BLaER1 (cell line): ENCODE measurements around the gene TOLLIP.

Source experiments
- H3K27ac ChIP-seq: shearing (Covaris generic); formaldehyde crosslinking; 2 replicates; pipeline ENCODE4 v1.8.1; 2022
- H3K27me3 ChIP-seq: shearing (Covaris generic); formaldehyde crosslinking; 2 replicates; pipeline ENCODE4 v1.8.1; 2022
- H3K36me3 ChIP-seq: shearing (Covaris generic); formaldehyde crosslinking; 2 replicates; pipeline ENCODE4 v1.8.1; 2022
- H3K4me1 ChIP-seq: shearing (Covaris generic); formaldehyde crosslinking; 2 replicates; pipeline ENCODE4 v1.8.1; 2022
- H3K4me2 ChIP-seq: shearing (Covaris generic); formaldehyde crosslinking; 2 replicates; pipeline ENCODE4 v1.8.1; 2022
- H3K4me3 ChIP-seq: shearing (Covaris generic); formaldehyde crosslinking; 2 replicates; pipeline ENCODE4 v1.8.1; 2022
- H3K9ac ChIP-seq: shearing (Covaris generic); formaldehyde crosslinking; 2 replicates; pipeline ENCODE4 v1.8.1; 2022
- H3K9me3 ChIP-seq: shearing (Covaris generic); formaldehyde crosslinking; 2 replicates; pipeline ENCODE4 v1.8.1; 2022
- H4K20me1 ChIP-seq: shearing (Covaris generic); formaldehyde crosslinking; 2 replicates; pipeline ENCODE4 v1.8.1; 2022
- Cebpa-rat ChIP-seq: shearing (Covaris generic); IDR thresholded peaks from 2 replicates; pipeline ENCODE4 v1.8.1; 2022

The TOLLIP gene

GRCh38 chr11:1242289-1242688, 67.1 kb downstream of the TOLLIP start:
- Histone ChIP-seq H4K20me1 (peaks cover 2% of the 10 kb centered on the region; the same call in 1 of the 2 replicates), H3K27me3 (peaks cover 4% of the 10 kb centered on the region; the same call in 1 of the 2 replicates), H3K4me3 (no peak overlapping the region), H3K36me3 (no peaks in the 10 kb centered on the region), H3K4me1 (no peaks in the 10 kb centered on the region), H3K4me2 (no peak overlapping the region), H3K27ac (no peak overlapping the region), H3K9me3 (peaks cover 30% of the 10 kb centered on the region), H3K9ac (no peak overlapping the region)
- no peak for TF ChIP-seq Cebpa-rat

GRCh38 chr11:1241706-1242105, 67.7 kb downstream of the TOLLIP start:
- Histone ChIP-seq H4K20me1 (peaks cover 8% of the 10 kb centered on the region; the same call in 1 of the 2 replicates), H3K4me2 (no peak overlapping the region), H3K4me3 (no peak overlapping the region), H3K27ac (no peak overlapping the region), H3K36me3 (no peaks in the 10 kb centered on the region), H3K9ac (no peak overlapping the region), H3K27me3 (peaks cover 8% of the 10 kb centered on the region), H3K4me1 (no peaks in the 10 kb centered on the region), H3K9me3 (peaks cover 30% of the 10 kb centered on the region)
- no peak for TF ChIP-seq Cebpa-rat

GRCh38 chr11:1240771-1241170, 68.7 kb downstream of the TOLLIP start:
- Histone ChIP-seq H4K20me1 (peaks cover 14% of the 10 kb centered on the region; the same call in 1 of the 2 replicates), H3K9ac (no peak overlapping the region), H3K4me1 (no peaks in the 10 kb centered on the region), H3K27me3 (peaks cover 13% of the 10 kb centered on the region), H3K4me3 (no peak overlapping the region), H3K27ac (no peak overlapping the region), H3K9me3 (peaks cover 22% of the 10 kb centered on the region), H3K4me2 (no peak overlapping the region), H3K36me3 (no peaks in the 10 kb centered on the region)
- TF ChIP-seq Cebpa-rat, result no peak

GRCh38 chr11:1239596-1240205, 69.7 kb downstream of the TOLLIP start:
- H4K20me1 ChIP-seq, result peaks cover 20% of the 10 kb centered on the region; the same call in 1 of the 2 replicates
- no peak overlapping the region for H3K4me3 ChIP-seq
- TF ChIP-seq Cebpa-rat, result no peak
- no peak overlapping the region for H3K27ac ChIP-seq
- H3K4me2 ChIP-seq, result no peak overlapping the region
- H3K9me3 ChIP-seq, result peaks cover 19% of the 10 kb centered on the region
- H3K36me3 ChIP-seq, result no peaks in the 10 kb centered on the region
- no peaks in the 10 kb centered on the region for H3K4me1 ChIP-seq
- no peak overlapping the region for H3K9ac ChIP-seq
- H3K27me3 ChIP-seq, result peaks cover 22% of the 10 kb centered on the region

DNA sequence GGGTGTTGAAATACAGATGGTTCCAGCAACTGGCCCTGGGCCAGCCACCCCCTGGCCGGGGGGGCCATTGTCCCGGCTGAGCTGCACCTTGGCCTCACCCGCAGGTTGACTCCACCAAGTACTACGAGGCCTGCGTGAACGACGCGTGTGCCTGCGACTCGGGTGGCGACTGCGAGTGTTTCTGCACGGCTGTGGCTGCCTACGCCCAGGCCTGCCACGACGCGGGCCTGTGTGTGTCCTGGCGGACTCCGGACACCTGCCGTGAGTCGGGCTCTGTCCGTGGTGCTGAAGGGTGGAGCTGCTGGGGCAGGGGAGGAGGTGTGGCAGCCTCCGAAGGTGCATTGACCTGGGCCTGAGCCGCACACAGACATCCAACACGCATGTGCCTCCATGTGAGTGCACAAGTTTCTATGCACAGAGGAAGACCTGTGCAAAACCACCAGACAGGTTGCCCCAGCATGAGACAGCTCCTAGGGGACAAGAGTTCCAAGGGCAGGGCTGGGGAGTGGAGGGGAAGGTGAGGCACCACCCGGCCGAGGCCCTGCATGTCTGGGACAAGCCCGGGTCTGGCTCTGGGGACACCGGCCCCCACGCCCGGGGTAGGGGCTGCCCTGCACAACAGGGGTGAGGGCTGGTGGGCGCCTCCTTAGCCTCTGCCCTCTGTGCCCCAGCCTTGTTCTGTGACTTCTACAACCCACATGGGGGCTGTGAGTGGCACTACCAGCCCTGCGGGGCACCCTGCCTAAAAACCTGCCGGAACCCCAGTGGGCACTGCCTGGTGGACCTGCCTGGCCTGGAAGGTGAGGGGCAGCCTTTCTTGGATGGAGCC, 70.5 kb downstream of the TOLLIP start:
- Histone ChIP-seq H3K4me3 (no peak overlapping the region), H3K9ac (no peak overlapping the region), H3K9me3 (peaks cover 16% of the 10 kb centered on the region), H4K20me1 (peaks cover 20% of the 10 kb centered on the region; the same call in 1 of the 2 replicates), H3K4me2 (no peak overlapping the region), H3K36me3 (no peaks in the 10 kb centered on the region), H3K27me3 (peaks cover 22% of the 10 kb centered on the region), H3K4me1 (no peaks in the 10 kb centered on the region), H3K27ac (no peak overlapping the region)
- TF ChIP-seq Cebpa-rat, result no peak

GRCh38 chr11:1237851-1238250, 71.6 kb downstream of the TOLLIP start:
- TF ChIP-seq Cebpa-rat, result no peak
- no peaks in the 10 kb centered on the region for H3K36me3 ChIP-seq
- peaks cover 23% of the 10 kb centered on the region for H3K27me3 ChIP-seq
- no peak overlapping the region for H3K27ac ChIP-seq
- H3K9me3 ChIP-seq, result peaks cover 14% of the 10 kb centered on the region
- no peak overlapping the region for H3K9ac ChIP-seq
- no peak overlapping the region for H3K4me3 ChIP-seq
- H4K20me1 ChIP-seq, result peaks cover 20% of the 10 kb centered on the region; the same call in 1 of the 2 replicates
- no peaks in the 10 kb centered on the region for H3K4me1 ChIP-seq
- H3K4me2 ChIP-seq, result no peak overlapping the region

GRCh38 chr11:1237128-1237580, 72.3 kb downstream of the TOLLIP start:
- H4K20me1 ChIP-seq, result peaks cover 20% of the 10 kb centered on the region; the same call in 1 of the 2 replicates
- H3K9ac ChIP-seq, result no peak overlapping the region
- peaks cover 25% of the 10 kb centered on the region for H3K27me3 ChIP-seq
- H3K4me1 ChIP-seq, result no peaks in the 10 kb centered on the region
- H3K4me3 ChIP-seq, result no peak overlapping the region
- TF ChIP-seq Cebpa-rat, result no peak
- no peaks in the 10 kb centered on the region for H3K36me3 ChIP-seq
- H3K9me3 ChIP-seq, result peaks cover 7% of the 10 kb centered on the region
- no peak overlapping the region for H3K27ac ChIP-seq
- no peak overlapping the region for H3K4me2 ChIP-seq

DNA sequence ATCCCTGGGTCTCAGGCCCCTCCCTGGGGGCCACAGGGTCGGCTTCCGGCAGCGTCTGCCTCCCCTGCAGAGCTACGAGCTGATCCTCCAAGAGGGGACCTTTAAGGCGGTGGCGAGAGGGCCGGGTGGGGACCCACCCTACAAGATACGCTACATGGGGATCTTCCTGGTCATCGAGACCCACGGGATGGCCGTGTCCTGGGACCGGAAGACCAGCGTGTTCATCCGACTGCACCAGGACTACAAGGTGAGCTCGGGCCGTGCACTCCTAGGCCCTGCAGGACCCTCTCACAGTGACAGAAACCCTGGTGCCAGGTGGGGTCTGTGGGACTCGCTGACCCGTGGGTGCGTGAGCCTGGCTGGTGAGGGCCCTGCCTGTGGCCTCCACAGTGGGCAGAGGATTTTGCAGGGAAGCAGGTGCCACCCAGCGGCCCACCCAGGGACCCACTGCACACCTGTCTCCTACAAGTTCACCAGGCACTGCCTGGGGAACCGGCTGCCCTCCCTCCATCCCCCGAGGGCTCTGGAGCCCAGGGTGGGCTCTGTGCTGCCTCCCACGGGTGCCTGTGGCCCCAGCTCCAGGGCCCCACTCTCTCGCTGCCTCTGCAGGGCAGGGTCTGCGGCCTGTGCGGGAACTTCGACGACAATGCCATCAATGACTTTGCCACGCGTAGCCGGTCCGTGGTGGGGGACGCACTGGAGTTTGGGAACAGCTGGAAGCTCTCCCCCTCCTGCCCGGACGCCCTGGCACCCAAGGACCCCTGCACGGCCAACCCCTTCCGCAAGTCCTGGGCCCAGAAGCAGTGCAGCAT, 72.9 kb downstream of the TOLLIP start:
- peaks cover 20% of the 10 kb centered on the region; the same call in 1 of the 2 replicates for H4K20me1 ChIP-seq
- no peak overlapping the region for H3K27ac ChIP-seq
- no peak overlapping the region for H3K4me3 ChIP-seq
- no peak overlapping the region for H3K9ac ChIP-seq
- peaks cover 3% of the 10 kb centered on the region for H3K4me1 ChIP-seq
- H3K36me3 ChIP-seq, result no peaks in the 10 kb centered on the region
- TF ChIP-seq Cebpa-rat, result no peak
- peaks cover 1% of the 10 kb centered on the region for H3K9me3 ChIP-seq
- H3K27me3 ChIP-seq, result peaks cover 25% of the 10 kb centered on the region
- H3K4me2 ChIP-seq, result no peak overlapping the region

DNA sequence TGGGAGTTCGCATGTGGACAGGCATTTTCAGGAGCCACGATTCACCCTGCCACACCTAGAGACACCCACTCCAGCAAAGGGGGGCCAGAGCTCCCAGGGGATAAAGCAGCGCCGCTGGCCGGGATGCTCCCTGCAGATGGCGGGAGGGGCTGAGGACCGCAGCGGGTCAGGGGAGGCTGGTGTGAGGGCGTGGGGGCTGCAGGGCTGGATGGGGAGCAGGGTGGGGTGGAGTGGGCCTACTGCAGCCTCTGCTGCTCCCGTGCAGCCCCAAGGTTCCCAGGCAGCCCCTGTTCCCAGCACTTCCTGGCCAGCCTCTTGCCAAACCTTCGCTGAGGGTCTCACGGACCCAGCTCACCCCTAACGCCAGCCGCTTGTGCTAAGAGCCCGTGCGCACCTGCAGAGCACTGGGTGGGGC, 73.5 kb downstream of the TOLLIP start:
- no peaks in the 10 kb centered on the region for H3K36me3 ChIP-seq
- H4K20me1 ChIP-seq, result peaks cover 24% of the 10 kb centered on the region; the same call in 1 of the 2 replicates
- H3K4me3 ChIP-seq, result no peak overlapping the region
- no peak overlapping the region for H3K9ac ChIP-seq
- no peak overlapping the region for H3K27ac ChIP-seq
- peaks cover 10% of the 10 kb centered on the region for H3K4me1 ChIP-seq
- H3K4me2 ChIP-seq, result no peak overlapping the region
- H3K9me3 ChIP-seq, result no peaks in the 10 kb centered on the region
- H3K27me3 ChIP-seq, result peaks cover 25% of the 10 kb centered on the region
- no peak for TF ChIP-seq Cebpa-rat
